Right atrium auricular region (tissue), 2 donors: ENCODE results near the gene KIF1A. TPM values are rescaled to one million over a fixed set of nuclear protein-coding genes. Genes with fewer than 3 reads are reported as not detected.

Source experiments
- DNase-seq: peaks from one replicate; pipeline ENCODE4 v3.0.0-alpha.2; 2019; ENCODE audit warnings: low spot score
- H3K27ac ChIP-seq, 2 donors: fragments of 200-600 bp; sonication (generic); 1 replicate in 1 of 2; 2 replicates in 1 of 2; pipeline ENCODE4 v1.5.1; 2016 to 2019
- H3K27me3 ChIP-seq, 2 donors: fragments of 200-600 bp; sonication (generic); one replicate each; pipeline versions ENCODE4 v1.5.1 to v1.6.0; 2017 to 2019
- H3K36me3 ChIP-seq: fragments of 200-600 bp; sonication (generic); one replicate; pipeline ENCODE4 v1.5.1; 2016
- H3K4me1 ChIP-seq, 2 donors: fragments of 200-600 bp; sonication (generic); one replicate each; pipeline versions ENCODE4 v1.5.1 to v1.6.0; 2017 to 2019
- H3K4me3 ChIP-seq, 2 donors: fragments of 200-600 bp; sonication (generic); 1 replicate in 1 of 2; 2 replicates in 1 of 2; pipeline ENCODE4 v1.5.1; 2017 to 2019; ENCODE audit warnings: mild to moderate bottlenecking in 1 of 2, moderate library complexity in 1 of 2
- H3K9me3 ChIP-seq, 2 donors: fragments of 200-600 bp; sonication (generic); one replicate each; pipeline ENCODE4 v1.5.1; 2019
- total RNA-seq, 2 donors: library from RNA; depleted of rRNA; stranded (reverse); fragments of >200 nt; gene quantifications; one replicate each; pipeline ENCODE4 v1.1.0, GENCODE V29; 2016
- TF ChIP-seq, protein P1 (sequence below), 2 donors: fragments of 200-600 bp; sonication (generic); IDR thresholded peaks; one replicate each; pipeline ENCODE4 v1.5.1; 2019; ENCODE audit warnings: antibody characterized with exemption in 2 of 2

KIF1A gene
- total RNA-seq, 2 donors from 2014 or later = 41.8 to 43.7 TPM

DNA sequence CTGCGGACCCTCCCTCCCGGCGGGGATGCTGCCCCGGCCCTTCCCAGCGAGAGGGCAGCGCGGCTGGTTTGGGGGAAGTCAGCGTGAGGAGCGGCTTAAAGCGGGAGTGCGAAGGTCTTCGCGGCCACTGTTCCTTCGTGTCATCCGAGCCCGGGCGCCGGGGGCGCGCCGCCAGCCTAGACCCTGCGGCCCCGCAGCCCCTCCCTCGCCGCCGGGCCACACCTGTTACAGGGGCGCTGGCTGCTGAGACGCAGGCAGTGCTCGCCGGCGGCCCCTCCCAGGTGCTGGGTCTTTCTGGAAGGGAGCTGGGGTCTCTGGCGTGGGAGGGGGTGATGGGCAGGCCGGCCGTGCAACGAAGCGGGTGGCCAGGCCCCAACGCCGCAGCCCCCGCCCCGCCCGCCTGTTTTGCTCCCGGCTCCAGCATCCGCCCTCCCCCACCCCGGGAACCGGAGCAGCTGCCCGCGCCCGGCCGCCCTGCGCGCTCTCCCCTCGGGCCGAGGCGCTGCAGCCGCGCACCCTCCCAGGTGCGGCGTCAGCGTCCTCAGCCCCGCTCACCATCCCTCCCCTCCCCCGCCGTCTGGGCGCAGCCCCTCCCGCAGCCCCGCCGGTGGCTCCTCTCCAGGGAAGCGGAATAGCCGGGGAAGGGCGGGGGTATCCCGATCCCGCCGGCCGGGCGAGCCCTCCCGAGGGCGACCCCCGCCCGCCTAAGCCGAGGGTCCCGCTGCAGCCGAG is 727 bp downstream of the KIF1A start:
- no peak for DNase-seq
- TF ChIP-seq, protein P1, sequence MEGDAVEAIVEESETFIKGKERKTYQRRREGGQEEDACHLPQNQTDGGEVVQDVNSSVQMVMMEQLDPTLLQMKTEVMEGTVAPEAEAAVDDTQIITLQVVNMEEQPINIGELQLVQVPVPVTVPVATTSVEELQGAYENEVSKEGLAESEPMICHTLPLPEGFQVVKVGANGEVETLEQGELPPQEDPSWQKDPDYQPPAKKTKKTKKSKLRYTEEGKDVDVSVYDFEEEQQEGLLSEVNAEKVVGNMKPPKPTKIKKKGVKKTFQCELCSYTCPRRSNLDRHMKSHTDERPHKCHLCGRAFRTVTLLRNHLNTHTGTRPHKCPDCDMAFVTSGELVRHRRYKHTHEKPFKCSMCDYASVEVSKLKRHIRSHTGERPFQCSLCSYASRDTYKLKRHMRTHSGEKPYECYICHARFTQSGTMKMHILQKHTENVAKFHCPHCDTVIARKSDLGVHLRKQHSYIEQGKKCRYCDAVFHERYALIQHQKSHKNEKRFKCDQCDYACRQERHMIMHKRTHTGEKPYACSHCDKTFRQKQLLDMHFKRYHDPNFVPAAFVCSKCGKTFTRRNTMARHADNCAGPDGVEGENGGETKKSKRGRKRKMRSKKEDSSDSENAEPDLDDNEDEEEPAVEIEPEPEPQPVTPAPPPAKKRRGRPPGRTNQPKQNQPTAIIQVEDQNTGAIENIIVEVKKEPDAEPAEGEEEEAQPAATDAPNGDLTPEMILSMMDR (IDR thresholded peaks at IDR 0.05) = no peak
- Histone ChIP-seq H3K9me3 (no peaks in the 10 kb centered on the region), H3K4me3 (peak overlapping the region; percentile 46 to 58), H3K36me3 (no peaks in the 10 kb centered on the region), H3K4me1 (peaks cover 0 to 26% of the 10 kb centered on the region in 2 donors), H3K27me3 (peaks cover 0 to 6% of the 10 kb centered on the region in 2 donors), H3K27ac (peak overlapping the region; percentile 64 to 68)

DNA sequence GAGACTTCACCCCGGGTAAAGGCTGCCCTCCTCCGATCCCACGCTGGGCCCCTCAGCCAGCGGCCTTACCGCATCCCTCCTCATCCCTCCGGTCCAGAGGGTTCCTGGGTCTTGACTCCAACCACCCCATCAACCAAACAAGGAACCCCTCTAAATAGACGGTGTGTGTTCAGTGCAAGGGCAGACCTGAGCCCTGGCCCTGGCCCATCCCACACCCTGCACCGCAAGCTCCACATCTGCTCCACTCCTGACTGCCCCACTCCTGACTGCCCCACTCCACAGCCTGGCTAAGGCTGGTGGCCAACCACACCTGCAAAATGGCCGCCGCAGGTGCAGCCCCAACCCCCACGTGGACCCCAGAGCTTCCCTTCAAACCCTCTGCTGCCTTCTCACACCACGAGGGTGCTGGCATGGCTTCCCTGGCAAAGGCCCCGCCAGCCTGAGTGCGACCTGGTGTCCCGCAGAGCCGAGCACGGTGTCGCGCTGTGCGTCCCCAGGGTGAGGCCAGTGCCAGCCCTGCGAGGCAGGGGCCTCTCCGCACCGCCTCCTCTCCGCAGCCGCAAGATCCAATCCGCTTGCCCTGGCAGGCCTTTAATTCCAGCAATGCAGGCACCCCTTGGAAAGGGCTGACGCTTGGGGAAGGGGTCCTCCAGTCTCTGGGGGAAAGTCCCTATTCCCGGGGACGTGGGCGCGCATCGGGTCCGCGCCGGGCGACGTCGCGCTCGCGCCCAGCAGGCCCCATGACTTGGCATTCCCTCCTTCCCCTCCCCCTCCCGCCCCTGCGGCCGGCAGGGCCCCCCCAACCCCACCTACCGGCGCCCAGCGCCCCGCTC is 1.5 kb downstream of the KIF1A start:
- Histone ChIP-seq H3K27me3 (peaks cover 0 to 6% of the 10 kb centered on the region in 2 donors), H3K27ac (peak overlapping the region; percentile 64 to 68), H3K4me1 (peaks cover 0 to 26% of the 10 kb centered on the region in 2 donors), H3K9me3 (no peaks in the 10 kb centered on the region), H3K4me3 (peak overlapping the region; percentile 46 to 58), H3K36me3 (no peaks in the 10 kb centered on the region)
- TF ChIP-seq, protein P1 (IDR thresholded peaks at IDR 0.05) = no peak
- DNase-seq = no peak

DNA sequence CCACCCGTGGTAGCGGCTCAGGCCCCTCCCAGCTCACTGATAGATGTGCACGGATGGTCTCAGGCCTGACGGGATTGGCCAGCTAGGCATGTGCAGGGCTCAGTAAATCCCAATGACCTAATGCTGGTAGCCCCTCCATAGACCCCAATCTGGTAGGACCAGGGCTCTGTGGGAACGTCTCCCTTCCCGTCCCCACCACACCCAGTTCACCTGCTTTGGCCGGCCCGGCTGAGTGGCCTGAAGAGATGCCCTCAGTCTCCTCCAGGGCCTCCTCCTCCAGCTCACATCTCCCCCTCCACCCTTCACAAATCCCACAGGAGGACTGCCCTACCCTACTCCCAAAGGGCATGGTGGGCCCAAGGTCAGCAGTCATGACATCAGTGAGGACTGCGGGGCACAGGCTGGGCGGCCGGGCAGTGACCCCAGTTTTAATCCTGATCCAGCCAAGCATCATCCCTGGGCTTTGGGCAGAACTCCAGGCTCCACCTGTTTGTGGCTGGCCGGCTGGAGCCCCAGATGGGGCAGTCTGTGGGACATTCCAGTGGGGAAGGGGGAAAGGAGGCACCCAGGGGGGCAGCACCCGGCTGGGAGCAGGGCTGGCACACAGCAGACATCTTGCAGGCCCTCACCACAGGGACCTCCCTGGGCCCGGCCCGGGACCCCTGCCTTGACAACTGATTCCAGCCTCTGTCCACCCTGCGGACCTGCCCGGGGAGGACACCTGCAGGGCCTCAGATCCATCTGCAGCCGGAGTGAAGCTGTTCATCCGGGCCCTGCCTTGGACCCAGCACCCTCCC is 2.3 kb downstream of the KIF1A start:
- Histone ChIP-seq H3K4me3 (no peak overlapping the region), H3K4me1 (peaks cover 0 to 26% of the 10 kb centered on the region in 2 donors), H3K27me3 (peaks cover 0 to 6% of the 10 kb centered on the region in 2 donors), H3K9me3 (no peaks in the 10 kb centered on the region), H3K27ac (no peak overlapping the region), H3K36me3 (no peaks in the 10 kb centered on the region)
- no peak for DNase-seq
- TF ChIP-seq, protein P1 (IDR thresholded peaks at IDR 0.05) = no peak

DNA sequence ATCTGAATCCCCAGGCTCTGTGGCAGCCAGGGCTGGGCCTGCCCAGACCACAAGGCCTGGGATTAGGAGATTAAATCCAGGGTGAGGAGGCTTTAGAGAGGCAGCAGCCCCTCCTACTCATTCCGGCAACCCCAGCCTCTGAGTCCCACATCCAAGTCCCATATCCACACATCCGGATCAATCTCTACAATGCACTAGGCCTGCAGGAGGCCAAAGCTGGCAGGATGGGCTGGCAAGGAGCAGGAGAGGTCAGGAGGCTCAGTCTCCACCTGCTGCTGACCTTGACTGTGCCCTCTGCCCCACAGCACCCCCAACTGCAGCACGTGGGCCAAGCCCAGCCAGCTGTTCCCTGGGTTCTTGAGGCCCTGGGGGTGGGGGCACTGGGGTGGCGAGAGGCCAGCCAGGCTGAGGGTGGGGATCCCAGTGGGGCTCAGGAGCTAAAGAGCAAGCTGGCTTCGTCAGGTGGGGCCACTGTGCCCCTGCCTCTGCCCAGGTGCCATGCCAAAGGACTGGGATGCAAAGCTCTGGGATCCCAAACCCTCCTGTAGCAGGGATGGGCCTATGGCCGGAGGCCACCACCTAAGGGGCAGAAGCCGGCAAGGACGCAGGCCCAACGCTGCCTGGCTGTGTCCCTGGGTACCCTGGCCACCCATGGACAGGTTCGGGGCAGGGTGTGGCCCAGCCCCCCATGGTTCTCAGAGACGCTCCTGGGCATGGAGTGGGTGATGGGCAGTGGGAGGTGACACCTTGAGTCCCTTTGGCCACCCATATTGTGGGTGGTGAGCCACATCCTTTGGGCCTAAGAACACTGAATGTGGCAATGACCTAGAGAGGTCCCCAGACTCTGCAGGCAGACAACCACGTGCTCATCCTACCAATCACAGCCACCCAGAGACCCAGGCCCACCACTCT is 3.2 kb downstream of the KIF1A start:
- DNase-seq = no peak
- H3K27ac ChIP-seq = no peak overlapping the region
- H3K27me3 ChIP-seq = peaks cover 0 to 6% of the 10 kb centered on the region in 2 donors
- H3K36me3 ChIP-seq = no peaks in the 10 kb centered on the region
- TF ChIP-seq, protein P1 (IDR thresholded peaks at IDR 0.05) = no peak
- H3K4me3 ChIP-seq = no peak overlapping the region
- H3K4me1 ChIP-seq = peaks cover 0 to 26% of the 10 kb centered on the region in 2 donors
- H3K9me3 ChIP-seq = no peaks in the 10 kb centered on the region
